Stimulated activated memory B cell treated with anti-CD40 and anti-IgM and Interleukin-4, amounts not matched to agents 10 μg/mL and 1 μg/mL and 100 μg/mL, for 72 hours (primary cell): Measurements from ENCODE around the gene BCLAF1.

Experiments
- ATAC-seq: fragments of 150-1000 bp; cut with Tn5 transposase; 2 replicates; pipeline ENCODE4 v1.10.0; 2021
- H3K27ac Mint-ChIP-seq: one replicate; pipeline ENCODE4 v1.8.0; 2022; ENCODE audit warnings: mild to moderate bottlenecking, mixed read lengths
- H3K27me3 Mint-ChIP-seq: one replicate; pipeline ENCODE4 v1.8.0; 2022; ENCODE audit warnings: mixed read lengths
- H3K36me3 Mint-ChIP-seq: one replicate; pipeline ENCODE4 v1.8.0; 2022; ENCODE audit warnings: mixed read lengths
- H3K4me1 Mint-ChIP-seq: one replicate; pipeline ENCODE4 v1.8.0; 2022; ENCODE audit warnings: mixed read lengths
- H3K4me3 Mint-ChIP-seq: one replicate; pipeline ENCODE4 v1.8.0; 2022; ENCODE audit warnings: mild to moderate bottlenecking, moderate library complexity, mixed read lengths
- H3K9me3 Mint-ChIP-seq: one replicate; pipeline ENCODE4 v1.8.0; 2022; ENCODE audit warnings: mixed read lengths

The BCLAF1 gene

GRCh38 chr6:136209496-136209895 is 80.2 kb downstream of the BCLAF1 start:
- Mint-ChIP-seq H3K27ac (no peak overlapping the region), H3K4me1 (no peaks in the 10 kb centered on the region), H3K4me3 (no peak overlapping the region), H3K27me3 (no peaks in the 10 kb centered on the region), H3K9me3 (no peaks in the 10 kb centered on the region), H3K36me3 (no peaks in the 10 kb centered on the region)
- no peak for ATAC-seq

DNA sequence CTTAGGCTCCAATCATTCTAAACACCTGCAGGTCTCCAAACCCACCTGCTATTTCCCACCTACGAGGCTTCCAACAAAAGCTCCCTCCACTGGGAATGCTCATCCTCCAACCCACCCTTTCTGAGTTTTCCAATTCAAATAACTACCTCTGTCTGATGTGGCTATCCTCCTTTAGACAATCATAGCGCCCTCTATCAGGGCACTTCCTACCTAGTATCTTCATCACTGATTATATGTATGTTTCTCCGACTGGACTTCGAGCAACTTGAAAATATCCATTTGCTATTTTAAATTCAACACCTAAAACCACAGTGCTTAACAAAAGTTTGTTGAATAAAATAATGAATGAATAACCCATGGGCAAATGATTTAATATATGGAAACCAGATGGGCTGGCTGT is 80.9 kb downstream of the BCLAF1 start:
- no peaks in the 10 kb centered on the region for H3K4me1 Mint-ChIP-seq
- ATAC-seq, result no peak
- H3K27me3 Mint-ChIP-seq, result no peaks in the 10 kb centered on the region
- no peak overlapping the region for H3K27ac Mint-ChIP-seq
- no peaks in the 10 kb centered on the region for H3K9me3 Mint-ChIP-seq
- no peaks in the 10 kb centered on the region for H3K36me3 Mint-ChIP-seq
- H3K4me3 Mint-ChIP-seq, result no peak overlapping the region
